Measurements from ENCODE around the gene SCART1. TPM values are rescaled to one million over a fixed set of nuclear protein-coding genes. Genes with fewer than 3 reads are reported as not detected.
"Not testable (repeated sequence)": the region's sequence is repeated elsewhere in the genome, so short reads cannot be mapped to it uniquely, and the experiment has no call there.

Gene SCART1
- total RNA-seq, 1 experiment from 2014 or later, result 0.50 TPM

DNA sequence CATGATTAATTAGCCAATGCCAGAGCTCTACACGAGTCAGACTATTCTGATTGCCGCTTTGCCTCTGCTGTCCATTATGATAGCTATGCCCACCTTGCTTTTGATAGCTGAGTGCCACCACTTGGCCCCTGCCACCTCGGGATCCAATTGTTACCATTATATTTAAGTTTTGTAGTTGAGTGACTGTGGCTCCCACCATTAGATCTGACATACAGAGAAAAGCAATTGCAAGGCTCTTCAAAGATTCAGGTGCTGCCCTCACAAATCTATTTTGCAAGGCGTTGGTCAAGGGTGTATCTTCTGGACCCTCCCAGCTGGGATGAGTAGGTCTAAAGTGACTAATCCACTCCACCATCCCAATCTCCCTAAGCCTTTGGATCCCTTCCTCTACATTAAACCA, 47.2 kb downstream of the SCART1 start:
- peaks cover 51% of the 10 kb centered on the region for H3K9me3 ChIP-seq (ENCODE audit: control insufficient read depth, low read depth, low read length)
- not testable (repeated sequence) for H3K14ac ChIP-seq (ENCODE audit: insufficient read depth, low read length)
- no CpG with 5 or more reads among the region's 4 CpGs for WGBS (ENCODE audit: extremely low coverage, insufficient read length, low lambda C conversion rate)

More for the DNA sequence above, 47.2 kb downstream of the SCART1 start:
- H3K23ac ChIP-seq (ENCODE audit: insufficient read length, low read depth, low read length); H3K27ac ChIP-seq (ENCODE audit: insufficient read length, low read depth, low read length); H3T11ph ChIP-seq (ENCODE audit: low read length); DNase-seq; H3K27me3 Mint-ChIP-seq (ENCODE audit: low read depth); H3K79me2 ChIP-seq (ENCODE audit: insufficient read depth, low read length); H3K4me3 Mint-ChIP-seq; H3K23me2 ChIP-seq (ENCODE audit: insufficient read length, low read depth, low read length, poor library complexity, severe bottlenecking); H2AK5ac ChIP-seq (ENCODE audit: insufficient read length, low read length); H2BK120ac ChIP-seq (ENCODE audit: low read depth, low read length, poor library complexity, severe bottlenecking); H3K4me1 Mint-ChIP-seq; H3K56ac ChIP-seq (ENCODE audit: insufficient read length, low read depth, low read length); H3K27me3 ChIP-seq (ENCODE audit: insufficient read depth, low read length); H4K8ac ChIP-seq (replicated peaks; ENCODE audit: insufficient read length, low read depth, low read length); H3K4ac ChIP-seq (ENCODE audit: low read depth, low read length); H4K20me1 ChIP-seq (ENCODE audit: control insufficient read depth, insufficient read depth, insufficient read length); H4K91ac ChIP-seq (ENCODE audit: insufficient read length, low read depth, low read length); H3K79me1 ChIP-seq (ENCODE audit: insufficient read depth, low read depth, low read length, poor library complexity, severe bottlenecking); H3K18ac ChIP-seq (ENCODE audit: insufficient read length, low read depth, low read length); H3K27ac Mint-ChIP-seq; H2BK20ac ChIP-seq (ENCODE audit: low read depth, low read length, poor library complexity, severe bottlenecking); H3K4me1 ChIP-seq (ENCODE audit: insufficient read depth, low read length); H3K9ac ChIP-seq (ENCODE audit: extremely low read depth, insufficient read length, low read length); H2AFZ ChIP-seq (ENCODE audit: low read length); H3K4me2 ChIP-seq (ENCODE audit: insufficient read depth, insufficient read length, low read length); H4K5ac ChIP-seq (ENCODE audit: insufficient read length, low read depth, low read length); H2BK12ac ChIP-seq (ENCODE audit: insufficient read length, low read depth, low read length); H2BK5ac ChIP-seq (ENCODE audit: insufficient read length, low read length); H2BK15ac ChIP-seq (ENCODE audit: low read depth, low read length): not testable (repeated sequence)
- peaks cover 67 to 68% of the 10 kb centered on the region in 2 experiments for H3K9me3 Mint-ChIP-seq
- H3K36me3 Mint-ChIP-seq (ENCODE audit: insufficient read depth in 1 of 3, low read depth in 3 of 3), result peaks cover 0 to 28% (median 2%) of the 10 kb centered on the region in 3 experiments; a peak in 4 of 7 replicates

Measured in H9 (cell line).